Chondrocyte (in vitro differentiated cells): ENCODE results near the gene ZSCAN4. TPM values are rescaled to one million over a fixed set of nuclear protein-coding genes. Genes with fewer than 3 reads are reported as not detected.

Experiments
- DNase-seq: peaks from one replicate; pipeline ENCODE4 v3.0.0; 2021; ENCODE audit warnings: mixed read lengths, low spot score
- H3K27ac Mint-ChIP-seq: one replicate; pipeline ENCODE4 v1.8.0; 2021; ENCODE audit warnings: mild to moderate bottlenecking, moderate library complexity, mixed read lengths; ENCODE audit not compliant: unreplicated experiment
- H3K27me3 Mint-ChIP-seq: 2 replicates; pipeline ENCODE4 v1.8.0; 2021; ENCODE audit warnings: low read depth, mixed read lengths
- H3K36me3 Mint-ChIP-seq: 2 replicates; pipeline ENCODE4 v1.8.0; 2021; ENCODE audit warnings: low read depth, mixed read lengths
- H3K4me1 Mint-ChIP-seq: 2 replicates; pipeline ENCODE4 v1.8.0; 2021; ENCODE audit warnings: low read depth, mild to moderate bottlenecking, mixed read lengths
- H3K4me3 Mint-ChIP-seq: one replicate; pipeline ENCODE4 v1.8.0; 2021; ENCODE audit warnings: mild to moderate bottlenecking, moderate library complexity, mixed read lengths; ENCODE audit not compliant: unreplicated experiment
- H3K9me3 Mint-ChIP-seq: 2 replicates; pipeline ENCODE4 v1.8.0; 2021; ENCODE audit warnings: low read depth, mixed read lengths
- total RNA-seq: library from RNA; stranded (reverse); gene quantifications from 3 replicates; pipeline ENCODE4 v1.2.1, GENCODE V29; 2021
- TF ChIP-seq, protein P1 (sequence below): fragments of 200-600 bp; sonication (generic); IDR thresholded peaks from 2 replicates; pipeline ENCODE4 v1.5.0; 2021; ENCODE audit warnings: antibody characterized with exemption, mild to moderate bottlenecking, moderate library complexity

The ZSCAN4 gene
- total RNA-seq, 1 donor from 2014 or later = not detected

DNA sequence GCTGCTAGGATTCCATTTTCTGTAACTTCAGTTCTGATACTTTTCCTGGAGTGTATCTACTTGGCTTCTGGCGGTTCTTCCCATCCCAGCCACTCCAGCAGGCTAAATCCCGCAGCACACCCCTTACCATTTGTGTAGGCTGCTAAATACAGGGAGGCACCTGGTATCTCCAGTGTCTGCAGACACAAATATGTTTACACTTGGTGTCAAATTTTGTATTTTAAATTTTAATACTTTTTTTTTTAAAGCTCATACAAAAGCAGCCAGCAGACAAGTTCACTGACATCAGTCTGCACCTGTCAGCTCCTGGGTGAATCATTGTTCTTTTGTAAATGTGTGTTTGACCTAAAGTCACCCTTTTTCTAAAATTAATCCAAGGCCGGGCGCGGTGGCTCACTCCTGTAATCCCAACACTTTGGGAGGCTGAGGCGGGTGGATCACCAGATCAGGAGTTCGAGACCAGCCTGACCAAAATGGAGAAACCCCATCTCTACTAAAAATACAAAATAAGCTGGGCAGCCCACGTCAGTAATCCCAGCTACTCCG, 3.4 kb upstream of the ZSCAN4 start:
- H3K36me3 Mint-ChIP-seq = no peaks in the 10 kb centered on the region
- peaks cover 9% of the 10 kb centered on the region for H3K27me3 Mint-ChIP-seq
- H3K27ac Mint-ChIP-seq = no peak overlapping the region
- DNase-seq = no peak
- no peaks in the 10 kb centered on the region for H3K9me3 Mint-ChIP-seq
- H3K4me1 Mint-ChIP-seq = peaks cover 5% of the 10 kb centered on the region
- peak overlapping the region; percentile 89 for H3K4me3 Mint-ChIP-seq
- TF ChIP-seq, protein P1, sequence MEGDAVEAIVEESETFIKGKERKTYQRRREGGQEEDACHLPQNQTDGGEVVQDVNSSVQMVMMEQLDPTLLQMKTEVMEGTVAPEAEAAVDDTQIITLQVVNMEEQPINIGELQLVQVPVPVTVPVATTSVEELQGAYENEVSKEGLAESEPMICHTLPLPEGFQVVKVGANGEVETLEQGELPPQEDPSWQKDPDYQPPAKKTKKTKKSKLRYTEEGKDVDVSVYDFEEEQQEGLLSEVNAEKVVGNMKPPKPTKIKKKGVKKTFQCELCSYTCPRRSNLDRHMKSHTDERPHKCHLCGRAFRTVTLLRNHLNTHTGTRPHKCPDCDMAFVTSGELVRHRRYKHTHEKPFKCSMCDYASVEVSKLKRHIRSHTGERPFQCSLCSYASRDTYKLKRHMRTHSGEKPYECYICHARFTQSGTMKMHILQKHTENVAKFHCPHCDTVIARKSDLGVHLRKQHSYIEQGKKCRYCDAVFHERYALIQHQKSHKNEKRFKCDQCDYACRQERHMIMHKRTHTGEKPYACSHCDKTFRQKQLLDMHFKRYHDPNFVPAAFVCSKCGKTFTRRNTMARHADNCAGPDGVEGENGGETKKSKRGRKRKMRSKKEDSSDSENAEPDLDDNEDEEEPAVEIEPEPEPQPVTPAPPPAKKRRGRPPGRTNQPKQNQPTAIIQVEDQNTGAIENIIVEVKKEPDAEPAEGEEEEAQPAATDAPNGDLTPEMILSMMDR = no peak

DNA sequence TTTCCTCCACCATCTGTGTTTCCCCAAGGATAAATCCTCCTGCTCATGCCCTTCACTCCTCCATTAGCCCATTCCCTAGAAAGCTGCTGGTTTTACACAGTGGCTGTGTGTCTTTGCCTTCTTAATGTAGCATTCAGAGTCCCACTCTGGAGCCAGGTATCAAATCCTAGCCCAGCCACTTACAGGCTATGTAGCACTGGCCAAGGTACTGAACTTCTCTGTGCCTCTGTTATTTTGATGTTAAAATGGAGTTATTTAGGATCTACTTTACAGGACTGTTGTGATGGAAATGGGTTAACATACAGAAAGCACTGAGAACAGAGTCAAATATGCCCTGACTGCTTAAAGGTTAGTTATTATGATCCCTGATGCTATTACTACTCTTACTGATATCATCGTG, 1.5 kb upstream of the ZSCAN4 start:
- Mint-ChIP-seq H3K4me3 (no peak overlapping the region), H3K36me3 (no peaks in the 10 kb centered on the region), H3K27me3 (peaks cover 5% of the 10 kb centered on the region), H3K27ac (no peak overlapping the region), H3K4me1 (peaks cover 5% of the 10 kb centered on the region), H3K9me3 (no peaks in the 10 kb centered on the region)
- DNase-seq = no peak
- TF ChIP-seq, protein P1 = no peak

DNA sequence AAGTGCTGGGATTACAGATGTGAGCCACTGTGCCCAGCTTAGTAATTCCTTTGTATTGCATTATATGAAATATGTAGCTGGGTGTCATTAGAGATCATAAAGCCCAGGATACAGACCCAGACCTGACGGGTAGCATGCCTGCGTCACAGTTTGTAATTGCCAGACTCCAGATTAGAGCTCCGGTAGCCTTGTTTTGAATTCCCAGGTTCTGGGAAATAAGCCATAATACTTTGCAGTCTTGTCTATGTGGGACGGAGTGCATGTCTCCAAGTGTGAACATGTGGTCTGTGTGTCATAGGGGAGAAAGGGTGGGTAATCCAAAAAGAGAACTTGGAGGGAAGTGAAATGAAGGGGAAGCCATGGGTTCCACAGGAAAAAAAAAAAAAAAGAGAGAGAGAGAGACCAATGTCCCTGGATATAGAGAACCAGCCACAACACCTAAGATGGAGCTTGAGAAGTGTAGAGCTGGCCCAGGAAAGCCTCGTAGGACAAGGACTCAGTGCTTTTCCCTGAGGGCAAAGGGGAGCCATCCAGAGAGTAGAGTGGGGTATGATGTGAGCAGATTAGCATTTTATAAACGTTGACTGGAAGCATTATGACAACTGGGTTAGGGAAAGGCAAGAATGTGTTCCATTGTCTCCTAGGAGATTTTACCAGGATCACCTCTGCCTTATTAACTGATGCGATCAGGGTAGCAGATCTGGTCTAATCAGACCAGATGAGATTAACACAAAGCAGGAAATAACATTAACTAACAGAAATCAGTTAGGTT, 2.6 kb downstream of the ZSCAN4 start:
- Mint-ChIP-seq H3K9me3 (no peaks in the 10 kb centered on the region), H3K4me1 (peaks cover 4% of the 10 kb centered on the region), H3K36me3 (no peaks in the 10 kb centered on the region), H3K27ac (no peak overlapping the region), H3K27me3 (peaks cover 5% of the 10 kb centered on the region), H3K4me3 (no peak overlapping the region)
- no peak for DNase-seq
- TF ChIP-seq, protein P1 = no peak

DNA sequence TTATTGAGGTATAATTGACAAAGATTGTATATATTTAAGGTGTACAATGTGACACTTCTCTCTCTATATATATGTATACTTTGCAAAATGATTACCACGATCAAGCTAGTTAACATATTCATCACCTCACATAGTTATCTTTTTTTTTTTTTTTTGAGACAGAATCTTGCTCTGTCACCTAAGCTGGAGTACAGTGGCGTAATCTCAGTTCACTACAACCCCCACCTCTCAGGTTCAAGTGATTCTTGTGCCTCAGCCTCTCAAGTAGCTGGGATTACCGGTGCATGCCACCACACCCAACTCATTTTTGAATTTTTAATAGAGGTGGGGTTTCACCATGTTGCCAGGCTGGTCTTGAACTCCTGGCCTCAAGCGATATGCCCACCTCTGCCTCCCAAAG, 3.7 kb downstream of the ZSCAN4 start:
- no peak overlapping the region for H3K27ac Mint-ChIP-seq

DNA sequence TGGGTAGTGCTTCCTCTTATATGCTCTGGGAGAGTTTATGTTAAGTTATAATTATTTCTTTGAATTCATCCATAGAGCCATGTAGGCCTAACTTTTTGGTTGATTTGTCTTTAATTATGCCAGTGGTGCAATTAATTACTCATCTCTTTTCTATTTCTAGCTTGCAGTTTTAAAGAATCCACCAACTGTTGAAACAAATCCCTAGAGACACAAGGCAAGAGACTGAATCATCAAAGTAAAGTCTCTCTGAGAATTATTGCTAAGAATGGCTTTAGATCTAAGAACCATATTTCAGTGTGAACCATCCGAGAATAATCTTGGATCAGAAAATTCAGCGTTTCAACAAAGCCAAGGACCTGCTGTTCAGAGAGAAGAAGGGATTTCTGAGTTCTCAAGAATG, 7.1 kb downstream of the ZSCAN4 start:
- Mint-ChIP-seq H3K27me3 (peaks cover 8% of the 10 kb centered on the region), H3K36me3 (no peaks in the 10 kb centered on the region), H3K27ac (no peak overlapping the region), H3K9me3 (peaks cover 2% of the 10 kb centered on the region), H3K4me3 (no peak overlapping the region), H3K4me1 (peaks cover 5% of the 10 kb centered on the region)
- TF ChIP-seq, protein P1 = no peak
- no peak for DNase-seq

More for the DNA sequence above, 3.7 kb downstream of the ZSCAN4 start:
- DNase-seq = no peak
- TF ChIP-seq, protein P1 = no peak
- H3K9me3 Mint-ChIP-seq = peaks cover 2% of the 10 kb centered on the region
- peaks cover 5% of the 10 kb centered on the region for H3K27me3 Mint-ChIP-seq
- no peak overlapping the region for H3K4me3 Mint-ChIP-seq
- no peaks in the 10 kb centered on the region for H3K36me3 Mint-ChIP-seq
- H3K4me1 Mint-ChIP-seq = peaks cover 5% of the 10 kb centered on the region
